Muscle of back (tissue), 13 donors: Measurements from ENCODE around the gene CCR8. TPM values are rescaled to one million over a fixed set of nuclear protein-coding genes. Genes with fewer than 3 reads are reported as not detected.
A peak's percentile ranks its signal among the peaks of the same experiment; 100 is the strongest.

Experiments used
- DNase-seq, 3 donors: peaks; one replicate each; pipeline versions ENCODE4 v3.0.0 to v3.0.0-alpha.2; 2013
- long read RNA-seq, 9 donors: transcript quantifications; one replicate each; lab custom pipeline, GENCODE V29; 2026
- polyA plus RNA-seq, 10 donors: library from polyadenylated mRNA; unstranded; fragments of 120-200 nt; gene quantifications; one replicate each; pipeline ENCODE4 v1.2.1, GENCODE V29; 2013; ENCODE audit not compliant: insufficient read length in 10 of 10

The CCR8 gene
- under 1 TPM in 1 of 10 donors, not detected in 9; 0.12 TPM for polyA plus RNA-seq
- long read RNA-seq, donor 1 = 0 reads
- long read RNA-seq, donor 2 = 0 reads
- long read RNA-seq, donor 3 = 0 reads
- long read RNA-seq, donor 4 = 0 reads
- long read RNA-seq, donor 5 = 0 reads
- long read RNA-seq, donor 6 = 0 reads
- long read RNA-seq, donor 7 = 0 reads
- long read RNA-seq, donor 8 = 0 reads
- long read RNA-seq, donor 9 = 0 reads

GRCh38 chr3:39329493-39329892 lies at the start of gene CCR8:
TSS of gene CCR8 (plus strand) at chr3:39329709. CDS start at chr3:39332332, 2,623 bp downstream.
- no peak for DNase-seq

- no peak for DNase-seq
Observed at GRCh38 chr3:39279745-39280517, 49.6 kb upstream of the CCR8 start, which contains the start of gene CX3CR1. TSS of gene CX3CR1 (minus strand) at chr3:39280036. CDS start at chr3:39266509, 13,527 bp downstream.

- DNase-seq = no peak
Observed at GRCh38 chr3:39280571-39280970, 48.9 kb upstream of the CCR8 start.

GRCh38 chr3:39281533-39281932 lies 48.0 kb upstream of the CCR8 start:
- DNase-seq = no peak

GRCh38 chr3:39282057-39282456 lies 47.5 kb upstream of the CCR8 start:
- DNase-seq = peak in 1 of 3 donors; percentile 38

GRCh38 chr3:39284457-39284881 lies 45.0 kb upstream of the CCR8 start:
- DNase-seq = no peak

GRCh38 chr3:39285332-39285731 lies 44.2 kb upstream of the CCR8 start:
- DNase-seq = no peak

GRCh38 chr3:39286771-39287170 lies 42.7 kb upstream of the CCR8 start:
- DNase-seq = no peak

- no peak for DNase-seq
Observed at GRCh38 chr3:39287216-39288164, 42.0 kb upstream of the CCR8 start.

- DNase-seq = peak; percentile 65 to 79 (median 70)
Observed at GRCh38 chr3:39288300-39288808, 41.2 kb upstream of the CCR8 start.

GRCh38 chr3:39289107-39289506 lies 40.4 kb upstream of the CCR8 start:
- DNase-seq = no peak

- no peak for DNase-seq
Observed at GRCh38 chr3:39290255-39290654, 39.3 kb upstream of the CCR8 start.

GRCh38 chr3:39291903-39292329 lies 37.6 kb upstream of the CCR8 start:
- DNase-seq = peak; percentile 23 to 63 (median 54)

GRCh38 chr3:39292961-39293360 lies 36.5 kb upstream of the CCR8 start:
- DNase-seq = no peak

- no peak for DNase-seq
Observed at GRCh38 chr3:39294446-39295183, 34.9 kb upstream of the CCR8 start.

GRCh38 chr3:39295184-39295775 lies 34.2 kb upstream of the CCR8 start:
- no peak for DNase-seq

GRCh38 chr3:39296197-39297077 lies 33.1 kb upstream of the CCR8 start:
- DNase-seq = no peak

GRCh38 chr3:39299279-39299678 lies 30.2 kb upstream of the CCR8 start:
- DNase-seq = no peak

- DNase-seq = no peak
Observed at GRCh38 chr3:39302178-39302577, 27.3 kb upstream of the CCR8 start.

GRCh38 chr3:39313289-39313688 lies 16.2 kb upstream of the CCR8 start:
- DNase-seq = no peak
